ENCODE results near the gene SPRTN.

Gene SPRTN, protein sequence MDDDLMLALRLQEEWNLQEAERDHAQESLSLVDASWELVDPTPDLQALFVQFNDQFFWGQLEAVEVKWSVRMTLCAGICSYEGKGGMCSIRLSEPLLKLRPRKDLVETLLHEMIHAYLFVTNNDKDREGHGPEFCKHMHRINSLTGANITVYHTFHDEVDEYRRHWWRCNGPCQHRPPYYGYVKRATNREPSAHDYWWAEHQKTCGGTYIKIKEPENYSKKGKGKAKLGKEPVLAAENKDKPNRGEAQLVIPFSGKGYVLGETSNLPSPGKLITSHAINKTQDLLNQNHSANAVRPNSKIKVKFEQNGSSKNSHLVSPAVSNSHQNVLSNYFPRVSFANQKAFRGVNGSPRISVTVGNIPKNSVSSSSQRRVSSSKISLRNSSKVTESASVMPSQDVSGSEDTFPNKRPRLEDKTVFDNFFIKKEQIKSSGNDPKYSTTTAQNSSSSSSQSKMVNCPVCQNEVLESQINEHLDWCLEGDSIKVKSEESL

DNA sequence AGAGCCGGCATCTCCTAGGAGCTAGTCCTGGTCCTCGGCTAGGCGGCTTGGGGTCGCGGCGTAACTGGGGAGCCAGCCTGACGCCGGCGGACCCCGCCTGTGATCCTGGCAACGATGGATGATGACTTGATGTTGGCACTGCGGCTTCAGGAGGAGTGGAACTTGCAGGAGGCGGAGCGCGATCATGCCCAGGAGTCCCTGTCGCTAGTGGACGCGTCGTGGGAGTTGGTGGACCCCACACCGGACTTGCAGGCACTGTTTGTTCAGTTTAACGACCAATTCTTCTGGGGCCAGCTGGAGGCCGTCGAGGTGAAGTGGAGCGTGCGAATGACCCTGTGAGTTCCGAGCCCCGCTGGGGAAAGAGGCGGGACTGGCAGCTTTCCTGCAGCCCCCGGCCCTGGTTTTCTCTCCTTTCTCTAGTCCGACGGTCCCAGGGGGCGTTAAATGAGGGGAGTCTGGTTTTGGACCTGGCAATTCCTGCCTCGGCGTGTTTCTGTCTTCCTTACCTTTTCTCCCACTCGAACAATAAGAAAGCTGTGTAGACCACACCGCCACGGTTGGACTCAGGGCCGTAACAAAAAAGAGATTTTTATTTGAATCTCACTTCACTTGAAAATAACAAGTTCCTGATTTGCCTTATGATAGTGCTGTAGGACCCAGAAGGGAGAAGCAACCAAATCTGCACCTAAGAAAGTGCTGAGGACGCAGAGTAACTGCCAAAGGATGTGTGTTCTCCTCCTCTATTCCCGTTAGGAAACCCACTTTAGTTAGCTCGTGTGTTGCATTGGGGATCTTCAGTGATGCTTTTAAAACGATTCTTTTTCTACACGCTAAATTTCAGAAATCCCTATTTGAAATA, at the start of gene SPRTN:
TSS of gene SPRTN (plus strand) at position 24 of the 859 bp plus-strand sequence. CDS start at position 115, 91 bp downstream.
- peak; percentile 69 for DNase-seq

DNA sequence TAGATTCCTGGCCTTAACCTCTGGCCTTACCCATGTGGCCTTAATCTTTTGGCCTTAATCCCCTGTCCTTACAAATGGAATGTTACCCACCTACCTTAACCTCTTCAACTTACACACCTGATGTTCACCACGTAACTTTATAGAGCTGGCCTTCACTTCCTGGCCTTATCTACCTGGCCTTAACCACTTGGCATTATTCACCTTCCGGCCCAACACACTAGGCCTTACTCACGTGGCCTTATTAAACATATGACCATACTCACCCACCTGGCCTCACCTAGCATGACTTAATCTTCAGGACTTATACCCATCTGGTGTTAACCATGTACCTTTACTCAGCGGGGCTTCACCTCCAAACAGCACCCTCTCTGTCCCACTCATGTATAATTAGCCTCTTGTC, 42.2 kb upstream of the SPRTN start:
- DNase-seq = no peak

DNA sequence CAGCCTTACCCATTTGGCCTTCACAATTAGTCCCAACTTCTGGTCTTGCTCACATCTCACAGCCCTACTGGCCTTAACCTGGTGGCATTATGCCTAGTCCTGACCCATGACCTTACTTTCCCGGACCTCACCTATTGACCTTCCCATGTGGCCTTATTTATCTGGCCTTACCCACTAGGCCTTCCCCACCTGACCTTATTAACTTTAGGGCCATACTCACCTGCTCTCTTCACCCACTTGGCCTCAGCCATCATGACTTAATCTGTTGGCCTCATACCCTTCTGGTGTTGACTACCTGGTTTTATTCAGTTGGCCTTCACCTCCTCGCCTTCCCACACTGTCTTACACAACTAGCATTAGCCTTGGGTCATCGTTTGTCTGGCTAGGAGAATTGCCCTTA, 36.1 kb upstream of the SPRTN start:
- no peak for DNase-seq

DNA sequence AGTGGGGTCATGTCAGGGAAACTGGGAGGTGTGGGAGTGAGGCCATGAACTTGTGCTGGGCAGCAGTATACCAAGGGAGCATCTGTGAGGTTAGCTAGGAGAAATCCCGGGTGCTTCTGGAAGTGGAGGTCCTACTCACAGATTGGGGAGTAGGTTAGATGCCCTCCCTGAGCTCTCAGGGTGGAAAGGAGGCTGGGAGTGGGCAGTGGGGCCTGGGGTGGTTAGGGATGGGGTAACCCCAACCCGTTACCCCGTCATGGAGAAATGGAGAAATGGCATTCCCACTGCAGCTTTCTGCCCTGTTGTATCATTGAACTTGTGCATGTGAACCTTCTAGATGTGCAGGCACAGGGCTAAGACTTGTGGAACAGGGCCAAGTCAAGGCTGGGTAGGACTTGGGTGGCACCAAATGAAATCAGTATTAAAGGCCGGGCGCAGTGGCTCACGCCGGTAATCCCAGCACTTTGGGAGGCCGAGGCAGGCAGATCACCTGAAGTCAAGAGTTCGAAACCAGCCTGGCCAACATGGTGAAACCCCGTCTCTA, 27.6 kb upstream of the SPRTN start:
- DNase-seq = no peak

DNA sequence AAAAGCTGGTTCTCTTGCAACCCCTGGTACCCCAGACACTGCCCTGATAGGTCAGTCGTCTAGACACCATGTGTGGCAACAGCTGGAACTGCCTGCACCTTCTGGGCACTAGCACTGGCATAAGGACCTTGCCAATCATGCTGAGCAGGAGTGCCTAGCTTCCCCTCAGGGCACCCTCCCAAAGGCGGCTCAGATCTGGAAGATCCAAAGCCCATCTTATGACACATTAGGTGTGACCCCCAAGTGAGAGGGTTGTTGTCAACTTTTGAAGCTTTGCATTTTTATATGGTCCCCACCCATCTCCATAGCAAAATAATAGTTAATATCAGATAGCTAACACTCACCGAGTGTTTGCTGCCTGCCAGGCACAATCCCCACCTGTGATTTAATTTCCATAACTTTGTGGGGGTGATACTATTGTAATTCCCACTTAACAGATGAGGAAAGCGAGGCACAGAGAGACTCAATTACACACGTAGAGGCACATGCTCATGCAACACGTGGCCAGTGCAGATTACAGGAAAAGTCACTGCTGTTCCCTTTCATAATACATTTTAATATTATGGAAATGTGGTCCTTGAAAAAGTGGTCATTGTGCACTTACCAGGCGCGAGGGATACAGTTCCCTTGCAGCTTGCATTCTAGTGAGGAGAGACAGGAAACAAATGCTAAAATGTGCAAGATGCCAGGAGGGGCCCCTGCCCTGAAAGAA, 26.2 kb upstream of the SPRTN start:
- DNase-seq = no peak

DNA sequence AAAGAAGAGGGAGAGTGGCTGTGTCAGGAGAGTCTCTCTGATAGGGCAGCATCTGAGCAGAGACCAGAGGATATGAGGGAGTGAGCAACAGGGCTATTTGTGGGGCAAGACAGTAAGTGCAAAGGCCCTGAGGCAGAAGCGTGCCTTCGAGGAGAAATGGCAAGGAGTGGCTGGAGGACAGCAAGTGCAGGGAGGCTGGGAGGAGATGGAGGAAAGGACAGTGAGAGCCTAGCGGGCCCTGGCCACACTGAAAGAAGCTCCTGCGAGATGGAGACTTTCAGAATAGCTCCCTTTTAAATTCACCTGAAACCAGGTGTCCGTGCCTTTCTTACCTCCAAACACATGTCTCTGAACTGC, 25.7 kb upstream of the SPRTN start:
- no peak for DNase-seq

DNA sequence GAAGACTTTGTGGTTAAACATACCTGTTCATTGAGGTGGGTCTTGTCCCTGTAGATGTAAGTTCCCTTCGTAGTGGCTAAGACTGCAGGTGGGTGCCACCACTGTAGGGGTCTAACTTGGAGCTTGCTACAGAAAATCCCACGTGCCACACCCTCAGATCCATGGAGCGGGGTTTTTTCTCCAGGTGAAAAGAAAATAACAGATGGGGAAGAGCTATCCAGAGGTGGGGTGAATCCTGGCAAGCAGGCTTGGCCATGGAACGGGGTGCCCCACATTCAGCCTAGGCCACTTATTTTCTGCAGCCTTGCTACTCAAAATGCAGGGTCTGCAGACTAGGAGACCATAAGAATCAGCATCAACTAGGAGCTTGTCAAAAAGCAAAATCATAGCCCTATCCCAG, 24.4 kb upstream of the SPRTN start:
- DNase-seq = no peak

DNA sequence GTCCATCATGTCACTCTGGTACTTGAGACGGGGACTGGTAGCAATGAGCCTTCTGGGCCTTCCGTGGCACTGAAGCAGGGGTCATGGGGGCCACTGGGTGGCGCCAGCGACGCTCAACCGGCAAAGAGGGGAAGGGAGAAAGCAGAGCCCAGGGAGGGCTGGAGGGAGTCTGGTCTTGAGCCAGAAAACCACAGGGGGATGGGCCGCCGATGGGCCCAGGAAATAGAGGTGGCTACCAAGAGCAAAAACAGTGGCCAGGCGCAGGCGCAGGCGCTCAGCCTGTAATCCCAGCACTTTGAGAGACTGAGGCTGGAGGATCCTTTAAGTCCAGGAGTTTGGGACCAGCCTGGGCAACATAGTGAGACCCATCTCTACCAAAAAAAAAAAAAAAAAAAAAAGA, 22.2 kb upstream of the SPRTN start:
- DNase-seq = peak; percentile 25

DNA sequence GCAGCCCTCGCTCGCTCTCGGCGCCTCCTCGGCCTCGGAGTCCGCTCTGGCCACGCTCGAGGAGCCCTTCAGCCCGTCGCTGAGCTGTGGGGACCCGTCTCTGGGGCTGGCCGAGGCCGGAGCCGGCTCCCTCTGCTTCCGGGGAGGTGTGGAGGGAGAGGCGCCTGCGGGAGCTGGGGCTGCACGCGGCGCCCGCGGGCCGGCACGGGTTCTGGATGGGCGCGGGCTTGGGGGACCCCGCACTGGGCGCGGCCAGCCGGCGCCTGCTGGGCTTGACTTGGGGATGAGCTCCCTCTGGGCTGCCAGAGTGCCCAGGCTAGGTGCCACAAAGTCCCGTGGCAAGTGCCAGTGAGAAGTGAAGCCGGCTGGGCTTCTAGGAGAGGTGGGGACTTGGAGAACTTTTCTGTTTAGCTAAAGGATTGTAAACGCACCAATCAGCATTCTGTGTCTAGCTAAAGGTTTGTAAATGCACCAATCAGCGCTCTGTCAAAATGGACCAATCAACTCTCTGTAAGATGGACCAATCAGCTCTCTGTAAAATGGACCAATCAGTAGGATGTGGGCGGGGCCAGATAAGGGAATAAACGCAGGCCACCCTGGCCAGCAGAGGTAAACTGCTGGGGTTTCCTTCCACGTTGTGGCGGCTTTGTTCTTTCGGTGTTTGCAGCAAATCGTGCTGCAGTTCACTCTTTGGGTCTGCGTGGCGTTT, 20.6 kb upstream of the SPRTN start:
- no peak for DNase-seq

DNA sequence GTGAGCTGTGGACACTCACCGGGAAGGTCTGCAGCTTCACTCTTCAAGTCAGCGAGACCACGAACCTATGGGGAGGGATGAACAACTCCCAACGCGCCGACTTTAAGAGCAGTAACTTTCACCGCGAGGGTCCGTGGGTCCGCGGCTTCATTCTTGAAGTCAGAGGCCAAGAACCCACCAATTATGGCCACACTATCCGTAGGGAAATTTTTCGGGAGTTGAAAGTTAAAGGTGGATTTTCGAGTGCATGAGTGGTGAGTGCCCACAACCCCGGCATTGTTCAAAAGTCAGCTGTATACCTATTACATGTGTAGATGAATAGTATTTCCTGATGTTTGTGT, 20.1 kb upstream of the SPRTN start:
- no peak for DNase-seq

DNA sequence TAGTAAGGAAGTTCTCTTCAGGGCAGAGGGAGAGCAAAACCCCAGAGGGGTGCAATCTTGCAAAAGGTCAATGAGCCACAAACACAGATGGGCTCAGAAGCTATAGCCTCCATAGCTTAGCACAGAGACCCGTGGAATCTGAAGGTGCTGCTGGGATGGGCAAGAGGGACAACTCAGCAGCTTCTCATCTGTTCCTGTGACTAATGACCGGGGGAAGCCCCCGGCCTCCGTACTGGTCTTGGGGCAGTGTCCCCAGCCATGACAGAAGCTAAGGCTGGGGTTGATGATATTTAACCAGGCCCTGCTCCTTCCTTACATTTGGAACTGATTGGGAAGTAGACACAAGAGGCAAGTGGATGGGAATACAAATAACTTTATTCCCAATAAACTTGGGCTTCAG, 19.5 kb upstream of the SPRTN start:
- no peak for DNase-seq

DNA sequence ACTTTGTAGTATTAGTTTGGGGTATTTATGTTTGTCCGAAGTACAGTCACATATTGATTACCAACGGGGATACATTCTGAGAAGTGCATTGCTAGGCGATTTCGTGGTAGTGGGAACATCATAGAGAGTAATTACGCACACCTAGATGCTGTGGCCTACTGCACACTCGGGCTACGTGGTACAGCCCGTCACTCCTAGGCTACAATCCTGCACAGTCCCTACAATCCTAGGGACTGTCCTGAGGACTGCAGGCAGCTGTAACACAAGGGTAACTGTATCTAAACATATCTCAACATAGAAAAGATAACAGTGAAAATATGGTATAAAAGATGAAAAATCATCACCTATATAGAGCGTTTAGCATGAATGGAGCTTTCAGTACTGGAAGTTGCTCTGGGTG, 19.0 kb upstream of the SPRTN start:
- DNase-seq = no peak

DNA sequence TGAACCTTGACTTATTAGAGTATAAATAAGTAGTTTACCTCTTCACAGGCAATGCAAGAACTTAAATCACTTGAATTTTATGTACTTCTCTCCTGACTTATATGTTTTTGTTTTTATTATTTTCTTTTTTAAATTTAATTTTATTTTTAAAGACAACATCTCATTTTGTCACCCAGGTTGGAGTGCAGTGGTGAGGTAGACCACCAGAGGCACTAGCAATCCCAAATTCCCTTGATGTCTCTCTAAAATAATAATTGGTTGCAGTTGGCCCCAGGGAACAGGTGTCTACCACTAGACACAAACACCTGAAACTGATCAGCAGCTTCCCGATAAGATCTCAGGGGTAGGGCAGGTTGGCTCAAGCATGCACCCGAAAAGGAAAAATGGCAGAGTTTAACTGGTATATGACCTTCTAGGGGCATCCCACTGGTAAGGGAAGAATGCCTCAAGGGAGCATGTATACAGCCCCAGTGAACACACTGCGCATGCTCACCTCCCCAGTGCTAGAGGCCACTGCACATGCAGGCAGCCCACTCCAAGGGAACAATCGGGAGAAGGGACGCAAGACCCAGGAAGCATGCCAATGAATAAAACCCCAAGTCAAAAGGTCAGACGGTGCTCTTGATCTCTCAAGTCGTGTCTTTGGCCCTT, 15.1 kb upstream of the SPRTN start:
- no peak for DNase-seq

DNA sequence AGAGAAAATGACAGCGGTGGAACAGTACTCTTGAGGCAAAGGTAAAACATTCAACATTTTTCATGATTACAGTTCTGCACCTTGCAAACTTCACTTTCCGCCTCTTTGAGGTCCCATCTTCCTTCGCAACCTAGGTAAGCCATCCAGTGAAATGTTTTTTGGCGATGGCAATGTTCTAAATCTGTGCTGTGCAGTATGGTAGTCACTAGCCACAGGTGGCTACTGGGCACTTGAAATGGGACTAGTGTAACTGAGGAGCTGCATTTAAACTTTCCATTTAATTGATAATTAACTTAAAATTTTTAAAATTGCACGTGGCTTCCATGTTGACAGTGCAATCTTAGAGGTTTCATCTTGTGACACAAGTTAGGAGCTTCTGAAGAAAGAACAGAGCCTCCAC, 13.4 kb upstream of the SPRTN start:
- no peak for DNase-seq

DNA sequence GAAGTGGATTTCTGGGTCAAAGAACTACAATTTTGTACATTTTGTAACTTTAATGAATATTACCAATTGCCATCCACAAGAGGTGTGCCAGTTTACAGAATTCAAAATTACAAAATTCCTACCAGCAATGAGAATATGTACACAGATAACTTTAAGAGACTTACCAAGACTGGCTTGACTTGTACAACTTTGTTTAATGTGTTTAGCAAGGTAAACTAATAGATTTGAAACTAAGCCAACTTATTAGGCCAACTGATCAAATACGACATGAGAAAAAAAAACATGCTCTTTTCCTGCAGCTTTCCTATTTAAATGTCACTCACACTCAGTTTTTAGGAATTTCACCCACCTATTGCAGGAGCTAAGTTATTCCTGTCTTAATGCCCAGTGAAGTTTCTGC, 11.8 kb upstream of the SPRTN start:
- no peak for DNase-seq

DNA sequence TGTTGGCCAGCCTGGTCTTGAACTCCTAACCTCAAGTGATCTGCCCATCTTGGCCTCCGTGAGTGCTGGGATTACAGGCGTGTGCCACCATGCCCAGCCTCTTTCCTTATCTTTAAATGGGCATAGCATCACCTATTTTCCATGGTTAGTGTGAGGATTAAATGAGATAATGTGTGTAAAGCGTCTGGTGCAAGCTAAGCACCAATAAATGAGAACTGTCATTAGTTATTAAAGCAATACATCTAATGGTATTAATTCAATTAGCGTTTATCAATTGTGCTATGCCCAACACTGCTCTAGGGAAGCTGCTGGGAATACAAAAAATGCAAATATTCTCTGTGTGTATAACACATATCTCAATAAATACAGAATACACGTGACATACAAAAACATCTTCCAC, 10.5 kb upstream of the SPRTN start:
- DNase-seq = no peak

DNA sequence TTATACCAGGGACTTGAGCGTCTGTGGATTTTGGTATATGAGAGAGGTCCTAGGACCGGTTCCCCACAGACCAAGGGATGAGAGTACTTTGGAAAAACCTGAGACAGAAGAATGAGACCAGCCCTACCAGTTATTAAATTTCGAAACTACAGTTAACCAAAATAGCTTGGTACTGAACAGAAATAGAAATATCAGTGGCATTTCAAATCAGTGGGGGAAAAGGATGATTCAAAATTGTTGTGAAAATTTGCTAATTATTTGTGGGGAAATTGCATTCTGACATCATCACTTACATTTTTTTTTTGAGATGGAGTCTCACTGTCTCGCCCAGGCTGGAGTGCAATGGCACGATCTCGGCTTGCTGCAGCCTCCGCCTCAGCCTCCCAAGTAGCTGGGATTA, 8.6 kb upstream of the SPRTN start:
- DNase-seq = no peak

DNA sequence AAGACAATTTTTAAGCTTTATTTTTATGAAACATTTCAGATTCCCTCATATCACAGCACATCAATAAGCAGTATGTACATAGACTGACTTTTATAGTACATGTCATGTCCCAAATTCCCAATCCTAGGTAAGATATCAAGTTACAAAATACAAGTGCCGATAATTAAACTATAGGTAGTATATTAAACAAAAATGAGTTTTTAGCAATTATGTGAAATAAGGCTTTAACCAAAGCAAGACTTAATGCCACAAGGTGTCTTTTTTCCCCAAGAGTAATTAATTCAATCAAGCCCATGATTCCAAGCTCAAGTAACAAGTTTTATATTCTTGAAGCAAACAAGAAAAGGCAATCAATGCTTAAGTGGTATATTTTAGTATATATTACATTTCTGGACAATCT, 5.3 kb upstream of the SPRTN start:
- no peak for DNase-seq

DNA sequence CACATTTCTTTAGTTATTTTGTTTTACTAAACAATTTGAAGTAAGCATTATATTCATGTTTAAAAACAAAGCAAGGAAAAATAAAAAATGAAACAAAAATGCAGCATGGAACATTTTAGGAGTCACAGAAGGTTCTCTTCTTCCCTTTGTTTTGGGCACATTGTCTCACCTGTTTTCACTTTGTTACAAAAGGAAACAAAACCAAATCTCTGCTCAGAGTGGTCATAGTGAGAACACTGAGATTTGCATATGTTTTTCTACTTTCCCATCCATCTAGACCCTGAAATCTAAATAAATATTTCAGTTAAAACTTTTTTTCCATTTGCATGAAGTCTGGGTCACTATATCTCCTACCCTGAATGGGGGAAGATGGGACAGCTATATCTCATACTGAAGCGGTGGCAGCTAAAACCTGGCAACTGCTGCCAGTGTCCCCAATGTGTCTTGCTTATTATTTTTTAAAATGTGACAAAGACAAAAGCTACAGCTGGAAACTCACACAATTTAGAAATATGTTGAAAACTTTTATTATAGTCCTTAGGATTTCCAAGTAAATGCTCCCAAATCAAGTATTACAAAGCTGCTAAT, 3.9 kb upstream of the SPRTN start:
- DNase-seq = no peak

DNA sequence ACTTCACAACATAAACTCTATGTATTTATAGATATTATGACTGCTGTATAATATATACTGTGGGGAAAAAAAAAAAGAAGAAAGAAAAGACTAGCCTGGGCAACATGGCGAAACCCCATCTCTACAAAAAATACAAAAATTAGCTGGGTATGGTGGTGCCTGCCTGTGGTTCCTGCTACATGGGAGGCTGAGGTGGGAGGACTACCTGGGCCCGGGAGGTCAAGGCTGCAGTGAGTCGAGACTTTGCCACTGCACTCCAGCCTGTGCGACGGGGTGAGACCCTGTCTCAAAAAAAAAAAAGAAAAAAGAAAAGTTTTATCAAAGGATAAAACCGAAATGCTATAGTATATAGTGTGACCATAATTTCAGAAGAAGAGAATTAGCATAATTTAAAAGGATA, 3.1 kb upstream of the SPRTN start:
- no peak for DNase-seq

DNA sequence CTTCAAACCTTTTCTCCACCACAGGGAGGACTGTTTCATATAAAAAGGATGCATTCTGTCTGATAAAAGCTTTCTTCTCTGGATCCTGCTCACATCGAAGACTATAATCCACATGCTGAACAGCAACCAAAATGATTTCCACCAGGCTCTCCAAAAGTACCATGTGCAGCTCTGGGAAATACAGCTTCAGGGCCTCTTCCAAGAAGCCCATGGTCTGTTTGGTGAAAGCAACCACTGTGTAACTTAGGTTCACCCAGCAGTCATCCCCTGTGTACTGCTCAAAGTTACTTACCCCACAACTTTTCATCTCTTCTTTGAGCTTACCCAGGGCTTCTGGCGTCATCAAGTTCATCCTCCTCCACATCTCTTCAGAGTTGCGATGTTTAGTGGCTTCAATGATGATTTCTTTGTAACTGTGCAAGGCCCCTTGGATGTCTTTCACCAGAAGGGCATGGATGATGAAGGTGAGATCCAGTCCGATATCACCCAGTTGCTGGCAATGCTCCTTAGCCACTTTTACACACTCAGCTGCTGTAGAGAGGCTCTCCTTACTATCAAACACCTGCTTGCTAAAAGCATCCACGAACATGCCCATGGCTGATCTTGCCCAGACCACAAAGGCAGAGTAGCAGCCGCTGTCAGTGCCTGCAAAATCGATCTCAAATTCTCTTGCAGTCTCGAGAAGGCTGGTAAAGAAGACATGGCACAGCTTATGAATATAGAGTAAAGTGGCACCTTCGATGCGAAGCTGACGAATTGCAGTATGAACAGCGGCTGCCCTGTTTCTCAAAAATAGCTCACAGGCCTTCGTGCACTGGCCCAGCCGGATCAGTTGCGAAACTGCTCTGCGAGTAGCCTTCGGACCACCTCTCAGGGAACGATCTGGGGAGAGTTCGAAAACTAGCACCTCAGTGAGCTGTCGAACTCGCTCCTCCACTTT, 2.2 kb upstream of the SPRTN start:
- no peak for DNase-seq

Data from NCI-H1092 (cell line).